H9 (cell line): Measurements from ENCODE around the gene DCC. TPM values are rescaled to one million over a fixed set of nuclear protein-coding genes. Genes with fewer than 3 reads are reported as not detected.

Experiments used
- DNase-seq: peaks from one replicate; pipeline ENCODE4 v3.0.0-alpha.2; 2017
- H2AFZ ChIP-seq: one replicate; pipeline ENCODE4 v1.6.1; 2013; ENCODE audit warnings: mild to moderate bottlenecking, low read length, control low read depth, moderate library complexity
- H2AK5ac ChIP-seq: 2 replicates; pipeline ENCODE4 v1.6.1; 2013; ENCODE audit warnings: low read length, control low read depth, mixed read lengths; ENCODE audit not compliant: insufficient read length
- H2BK120ac ChIP-seq: one replicate; pipeline ENCODE4 v1.6.1; 2013; ENCODE audit warnings: low read depth, mild to moderate bottlenecking, low read length, control low read depth, inconsistent platforms; ENCODE audit not compliant: poor library complexity, severe bottlenecking
- H2BK12ac ChIP-seq: 2 replicates; pipeline ENCODE4 v1.6.1; 2013; ENCODE audit warnings: low read length, control low read depth, mixed read lengths, low read depth; ENCODE audit not compliant: insufficient read length
- H2BK15ac ChIP-seq: 2 replicates; pipeline ENCODE4 v1.6.1; 2013; ENCODE audit warnings: low read depth, low read length, control low read depth
- H2BK20ac ChIP-seq: one replicate; pipeline ENCODE4 v1.6.1; 2013; ENCODE audit warnings: low read depth, mild to moderate bottlenecking, low read length, control low read depth, inconsistent platforms; ENCODE audit not compliant: poor library complexity, severe bottlenecking
- H2BK5ac ChIP-seq: 2 replicates; pipeline ENCODE4 v1.6.1; 2013; ENCODE audit warnings: low read length, control low read depth, mixed read lengths; ENCODE audit not compliant: insufficient read length
- H3K14ac ChIP-seq: 2 replicates; pipeline ENCODE4 v1.6.1; 2013; ENCODE audit warnings: low read length, control low read depth; ENCODE audit not compliant: insufficient read depth
- H3K18ac ChIP-seq: 2 replicates; pipeline ENCODE4 v1.6.1; 2013; ENCODE audit warnings: low read depth, mild to moderate bottlenecking, mixed read lengths, low read length, control low read depth; ENCODE audit not compliant: insufficient read length
- H3K23ac ChIP-seq: 2 replicates; pipeline ENCODE4 v1.6.1; 2013; ENCODE audit warnings: low read length, control low read depth, mixed read lengths, low read depth; ENCODE audit not compliant: insufficient read length
- H3K23me2 ChIP-seq: 2 replicates; pipeline ENCODE4 v1.6.1; 2013; ENCODE audit warnings: low read depth, mild to moderate bottlenecking, mixed read lengths, low read length, control low read depth; ENCODE audit not compliant: insufficient read length, poor library complexity, severe bottlenecking
- H3K27ac ChIP-seq: 2 replicates; pipeline ENCODE4 v1.5.1; 2013; ENCODE audit warnings: low read length, control low read depth, mixed read lengths, low read depth; ENCODE audit not compliant: insufficient read length
- H3K27me3 ChIP-seq: 2 replicates; pipeline ENCODE4 v1.6.1; 2013; ENCODE audit warnings: low read length, control low read depth, inconsistent platforms; ENCODE audit not compliant: insufficient read depth
- H3K4ac ChIP-seq: 2 replicates; pipeline ENCODE4 v1.6.1; 2013; ENCODE audit warnings: low read depth, mild to moderate bottlenecking, control low read depth, inconsistent platforms, low read length, moderate library complexity
- H3K4me1 ChIP-seq: 2 replicates; pipeline ENCODE4 v1.6.1; 2013; ENCODE audit warnings: low read length, control low read depth, inconsistent platforms; ENCODE audit not compliant: insufficient read depth
- H3K4me2 ChIP-seq: 2 replicates; pipeline ENCODE4 v1.6.1; 2013; ENCODE audit warnings: low read length, control low read depth, mixed read lengths; ENCODE audit not compliant: insufficient read length, insufficient read depth
- H3K56ac ChIP-seq: 2 replicates; pipeline ENCODE4 v1.6.1; 2013; ENCODE audit warnings: low read depth, mild to moderate bottlenecking, mixed read lengths, low read length, control low read depth; ENCODE audit not compliant: insufficient read length
- H3K79me1 ChIP-seq: 2 replicates; pipeline ENCODE4 v1.6.1; 2013; ENCODE audit warnings: low read depth, mild to moderate bottlenecking, moderate library complexity, low read length, control low read depth, inconsistent platforms; ENCODE audit not compliant: insufficient read depth, poor library complexity, severe bottlenecking
- H3K79me2 ChIP-seq: 2 replicates; pipeline ENCODE4 v1.6.1; 2013; ENCODE audit warnings: low read length, control low read depth, inconsistent platforms; ENCODE audit not compliant: insufficient read depth
- H3K9ac ChIP-seq: 2 replicates; pipeline ENCODE4 v1.6.1; 2013; ENCODE audit warnings: low read length, control low read depth, mixed read lengths; ENCODE audit not compliant: insufficient read length; ENCODE audit errors: extremely low read depth
- H3K9me3 ChIP-seq: one replicate; pipeline ENCODE4 v1.6.1; 2013; ENCODE audit warnings: low read depth, low read length, inconsistent platforms; ENCODE audit not compliant: control insufficient read depth
- H3T11ph ChIP-seq: one replicate; pipeline ENCODE4 v1.6.1; 2013; ENCODE audit warnings: mild to moderate bottlenecking, low read length, control low read depth, inconsistent platforms
- H4K20me1 ChIP-seq: one replicate; pipeline ENCODE4 v1.6.1; 2013; ENCODE audit not compliant: control insufficient read depth, insufficient read length, insufficient read depth
- H4K5ac ChIP-seq: 2 replicates; pipeline ENCODE4 v1.6.1; 2013; ENCODE audit warnings: low read depth, mild to moderate bottlenecking, mixed read lengths, low read length, control low read depth; ENCODE audit not compliant: insufficient read length
- H4K8ac ChIP-seq: replicated peaks from 2 replicates; pipeline ENCODE4 v1.6.1; 2013; ENCODE audit warnings: low read length, control low read depth, mixed read lengths, low read depth; ENCODE audit not compliant: insufficient read length
- H4K91ac ChIP-seq: 2 replicates; pipeline ENCODE4 v1.6.1; 2013; ENCODE audit warnings: low read depth, mild to moderate bottlenecking, moderate library complexity, mixed read lengths, low read length, control low read depth; ENCODE audit not compliant: insufficient read length
- H3K27ac Mint-ChIP-seq, 3 experiments: 2 replicates in 2 of 3; 3 replicates in 1 of 3; pipeline ENCODE4 v1.8.0; 2020 to 2021; ENCODE audit warnings: mixed read lengths in 3 of 3, mild to moderate bottlenecking in 1 of 3, moderate library complexity in 1 of 3
- H3K27me3 Mint-ChIP-seq: 2 replicates; pipeline ENCODE4 v1.8.0; 2021; ENCODE audit warnings: low read depth, mild to moderate bottlenecking, moderate library complexity, mixed read lengths
- H3K36me3 Mint-ChIP-seq, 3 experiments: 2 replicates in 2 of 3; 3 replicates in 1 of 3; pipeline ENCODE4 v1.8.0; 2020 to 2021; ENCODE audit warnings: low read depth in 3 of 3, mixed read lengths in 3 of 3; ENCODE audit not compliant: insufficient read depth in 1 of 3
- H3K4me1 Mint-ChIP-seq, 2 experiments: 2 replicates each; pipeline ENCODE4 v1.8.0; 2020; ENCODE audit warnings: mixed read lengths in 2 of 2
- H3K4me3 Mint-ChIP-seq, 2 experiments: 2 replicates in 1 of 2; 3 replicates in 1 of 2; pipeline ENCODE4 v1.8.0; 2020 to 2021; ENCODE audit warnings: mild to moderate bottlenecking in 2 of 2, mixed read lengths in 2 of 2, moderate library complexity in 1 of 2
- H3K9me3 Mint-ChIP-seq, 2 experiments: 2 replicates in 1 of 2; 3 replicates in 1 of 2; pipeline ENCODE4 v1.8.0; 2020; ENCODE audit warnings: mild to moderate bottlenecking in 2 of 2, mixed read lengths in 2 of 2, moderate library complexity in 1 of 2
- WGBS: extraction: QIAGEN DNeasy Blood & Tissue Kit; methylation state at CpG from one replicate; pipeline ENCODE4 v1.1.7; 2013; ENCODE audit warnings: missing lambda C conversion rate, low lambda C conversion rate, mixed read lengths; ENCODE audit not compliant: insufficient read length; ENCODE audit errors: extremely low coverage; 5-methylcytosine and 5-hydroxymethylcytosine counted together
- total RNA-seq: library from RNA; stranded (reverse); gene quantifications from 2 replicates; pipeline ENCODE4 v1.2.1, GENCODE V29; 2021
- TF ChIP-seq, protein P1 (sequence below): fragments of 200-600 bp; sonication (generic); conservative IDR thresholded peaks from 3 replicates; pipeline ENCODE4 v1.8.0; 2021; ENCODE audit warnings: antibody characterized with exemption, mild to moderate bottlenecking

Gene DCC
- total RNA-seq, 1 experiment from 2014 or later, result 0.35 TPM

DNA sequence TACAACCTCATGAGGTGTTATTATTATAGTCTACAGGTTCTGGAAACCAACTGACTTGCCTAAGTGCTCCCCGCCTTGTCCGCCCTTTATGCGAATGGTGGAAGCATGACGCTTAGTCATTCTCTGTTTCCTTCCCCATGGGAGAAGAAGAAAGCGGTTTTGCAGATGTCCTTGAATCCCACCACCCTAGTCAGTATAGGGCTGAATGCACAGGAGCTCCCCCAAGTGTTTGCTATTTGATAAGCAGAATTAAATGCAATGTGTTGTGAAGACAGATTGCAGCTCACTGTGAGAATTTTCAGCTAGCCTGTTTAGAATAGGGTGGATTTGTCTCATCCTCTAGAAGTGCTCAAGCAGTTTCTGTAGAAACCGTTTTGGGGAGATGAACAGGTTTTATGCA lies 652.0 kb downstream of the DCC start:
- H3K9ac ChIP-seq, result no peak overlapping the region

More for the DNA sequence above, 652.0 kb downstream of the DCC start:
- Histone ChIP-seq H4K5ac (no peak overlapping the region), H3K4me2 (no peak overlapping the region), H2BK120ac (no peak overlapping the region), H4K8ac (no peak overlapping the region), H2AK5ac (no peak overlapping the region), H2BK15ac (no peak overlapping the region), H4K91ac (no peak overlapping the region), H3K23ac (no peak overlapping the region), H2BK12ac (no peak overlapping the region), H3K4ac (no peak overlapping the region), H2BK20ac (no peak overlapping the region), H3K23me2 (no peaks in the 10 kb centered on the region), H3K18ac (no peak overlapping the region), H3K14ac (no peak overlapping the region), H3K27ac (no peak overlapping the region), H2AFZ (no peak overlapping the region), H3K9me3 (no peaks in the 10 kb centered on the region), H3K27me3 (no peaks in the 10 kb centered on the region; the same call in 1 of the 2 replicates), H3K79me1 (no peaks in the 10 kb centered on the region), H3K79me2 (no peaks in the 10 kb centered on the region), H4K20me1 (no peaks in the 10 kb centered on the region), H2BK5ac (no peak overlapping the region), H3K56ac (no peak overlapping the region), H3K4me1 (no peaks in the 10 kb centered on the region), H3T11ph (no peak overlapping the region)
- H3K4me1 Mint-ChIP-seq, result 0 out of 4 replicates have a peak, but pooled peaks cover 0 to 2% of the 10 kb centered on the region in 2 experiments
- H3K36me3 Mint-ChIP-seq, result no peaks in the 10 kb centered on the region
- no peak overlapping the region; a peak in 2 of 7 replicates for H3K27ac Mint-ChIP-seq
- H3K9me3 Mint-ChIP-seq, result no peaks in the 10 kb centered on the region
- DNase-seq, result peak; percentile 41
- TF ChIP-seq, protein P1, sequence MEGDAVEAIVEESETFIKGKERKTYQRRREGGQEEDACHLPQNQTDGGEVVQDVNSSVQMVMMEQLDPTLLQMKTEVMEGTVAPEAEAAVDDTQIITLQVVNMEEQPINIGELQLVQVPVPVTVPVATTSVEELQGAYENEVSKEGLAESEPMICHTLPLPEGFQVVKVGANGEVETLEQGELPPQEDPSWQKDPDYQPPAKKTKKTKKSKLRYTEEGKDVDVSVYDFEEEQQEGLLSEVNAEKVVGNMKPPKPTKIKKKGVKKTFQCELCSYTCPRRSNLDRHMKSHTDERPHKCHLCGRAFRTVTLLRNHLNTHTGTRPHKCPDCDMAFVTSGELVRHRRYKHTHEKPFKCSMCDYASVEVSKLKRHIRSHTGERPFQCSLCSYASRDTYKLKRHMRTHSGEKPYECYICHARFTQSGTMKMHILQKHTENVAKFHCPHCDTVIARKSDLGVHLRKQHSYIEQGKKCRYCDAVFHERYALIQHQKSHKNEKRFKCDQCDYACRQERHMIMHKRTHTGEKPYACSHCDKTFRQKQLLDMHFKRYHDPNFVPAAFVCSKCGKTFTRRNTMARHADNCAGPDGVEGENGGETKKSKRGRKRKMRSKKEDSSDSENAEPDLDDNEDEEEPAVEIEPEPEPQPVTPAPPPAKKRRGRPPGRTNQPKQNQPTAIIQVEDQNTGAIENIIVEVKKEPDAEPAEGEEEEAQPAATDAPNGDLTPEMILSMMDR, result peak; percentile 64
- WGBS, result no CpG with 5 or more reads among the region's 6 CpGs
- H3K4me3 Mint-ChIP-seq, result no peak overlapping the region
- H3K27me3 Mint-ChIP-seq, result no peaks in the 10 kb centered on the region
